H1 (cell line): ENCODE results near the gene CDHR2. TPM values are rescaled to one million over a fixed set of nuclear protein-coding genes. Genes with fewer than 3 reads are reported as not detected.
A peak's percentile ranks its signal among the peaks of the same experiment; 100 is the strongest.

Experiments
- CTCF ChIA-PET: fragments of 300-600 bp; sonication (Branson Sonifier 250); formaldehyde crosslinking; loops from one replicate; lab custom pipeline; 2021; ENCODE audit not compliant: partially characterized antibody; lab: Charles Lee
- POLR2A ChIA-PET: fragments of 300-600 bp; sonication (Branson Sonifier 250); formaldehyde crosslinking; loops from one replicate; lab custom pipeline; 2021; ENCODE audit warnings: inconsistent platforms; ENCODE audit not compliant: partially characterized antibody; lab: Charles Lee
- DNase-seq, 2 experiments: peaks; one replicate each; pipeline versions ENCODE4 v3.0.0 to v3.0.0-alpha.2; 2010 to 2022; ENCODE audit warnings: low spot score in 2 of 2, low read depth in 1 of 2, mixed read lengths in 1 of 2
- FAIRE-seq: peaks from 2 replicates; lab custom pipeline; 2011; peaks lifted over from hg19 to GRCh38; lab: Jason Lieb, UNC
- H2AFZ ChIP-seq: 2 replicates; pipeline ENCODE4 v1.8.1; 2012; ENCODE audit warnings: low read length, inconsistent platforms
- H2AK5ac ChIP-seq: 2 replicates; pipeline ENCODE4 v1.6.1; 2013; ENCODE audit warnings: low read depth, low read length
- H2BK120ac ChIP-seq: replicated peaks from 2 replicates; pipeline ENCODE3; 2013; ENCODE audit warnings: low read depth, low read length, inconsistent platforms
- H2BK12ac ChIP-seq: 2 replicates; pipeline ENCODE4 v1.6.1; 2013; ENCODE audit warnings: low read depth, low read length
- H2BK15ac ChIP-seq: 2 replicates; pipeline ENCODE4 v1.6.1; 2013; ENCODE audit warnings: low read length
- H2BK20ac ChIP-seq: 2 replicates; pipeline ENCODE4 v1.6.1; 2013; ENCODE audit warnings: low read length
- H2BK5ac ChIP-seq: 2 replicates; pipeline ENCODE4 v1.6.1; 2013; ENCODE audit warnings: low read depth, low read length
- H3K14ac ChIP-seq: 2 replicates; pipeline ENCODE4 v1.6.1; 2013; ENCODE audit warnings: inconsistent platforms; ENCODE audit not compliant: insufficient read length
- H3K18ac ChIP-seq: 2 replicates; pipeline ENCODE4 v1.6.1; 2013; ENCODE audit warnings: low read length; ENCODE audit errors: extremely low read depth
- H3K23ac ChIP-seq: 2 replicates; pipeline ENCODE4 v1.6.1; 2013; ENCODE audit warnings: inconsistent platforms; ENCODE audit not compliant: insufficient read length
- H3K23me2 ChIP-seq: 2 replicates; pipeline ENCODE4 v1.6.1; 2013; ENCODE audit warnings: low read depth, low read length
- H3K27ac ChIP-seq: 2 replicates; pipeline ENCODE4 v1.6.1; 2011; ENCODE audit warnings: low read depth, low read length, inconsistent platforms
- H3K27me3 ChIP-seq, 4 experiments: replicated peaks in 1 of 4; 1 replicate in 1 of 4; 2 replicates in 3 of 4; pipeline versions ENCODE4 v1.6.1 to v1.8.1; 2011 to 2013; ENCODE audit warnings: low read length in 3 of 4, mild to moderate bottlenecking in 3 of 4, inconsistent platforms in 2 of 4, mixed read lengths in 2 of 4, moderate library complexity in 1 of 4; ENCODE audit not compliant: control insufficient read depth in 3 of 4, insufficient read depth in 3 of 4; ENCODE audit errors: extremely low read depth in 1 of 4
- H3K36me3 ChIP-seq, 4 experiments: 2 replicates each; pipeline versions ENCODE4 v1.6.1 to v1.8.1; 2011 to 2013; ENCODE audit warnings: mild to moderate bottlenecking in 4 of 4, low read length in 3 of 4, moderate library complexity in 2 of 4, control low read depth in 1 of 4, inconsistent platforms in 1 of 4; ENCODE audit not compliant: insufficient read depth in 4 of 4, control insufficient read depth in 2 of 4
- H3K4ac ChIP-seq: replicated peaks from 2 replicates; pipeline ENCODE3; 2013; ENCODE audit warnings: low read length, low read depth, mixed read lengths, inconsistent platforms; ENCODE audit not compliant: insufficient read length
- H3K4me1 ChIP-seq, 4 experiments: replicated peaks in 1 of 4; 1 replicate in 1 of 4; 2 replicates in 3 of 4; pipeline versions ENCODE4 v1.6.1 to v1.8.1; 2011 to 2013; ENCODE audit warnings: low read length in 3 of 4, inconsistent platforms in 2 of 4, mixed read lengths in 1 of 4; ENCODE audit not compliant: insufficient read depth in 4 of 4, control insufficient read depth in 3 of 4
- H3K4me2 ChIP-seq, 2 experiments: 2 replicates each; pipeline versions ENCODE4 v1.6.1 to v1.8.1; 2011 to 2013; ENCODE audit warnings: low read depth in 2 of 2, low read length in 2 of 2, control low read depth in 1 of 2, inconsistent platforms in 1 of 2, mild to moderate bottlenecking in 1 of 2; ENCODE audit not compliant: insufficient read depth in 1 of 2
- H3K4me3 ChIP-seq, 4 experiments: fragments of 200-600, 300-600 bp in 1 of 4; sonication (generic), shearing (Covaris generic), sonication (Bioruptor Twin) in 1 of 4; 2 replicates each; pipeline versions ENCODE4 v1.5.1 to v1.8.1; 2011 to 2016; ENCODE audit warnings: low read length in 4 of 4, low read depth in 3 of 4, control low read depth in 2 of 4, inconsistent platforms in 2 of 4, mild to moderate bottlenecking in 2 of 4, mixed read lengths in 1 of 4, moderate library complexity in 1 of 4; ENCODE audit not compliant: insufficient read depth in 2 of 4; ENCODE audit errors: extremely low read depth in 1 of 4
- H3K56ac ChIP-seq: replicated peaks from 2 replicates; pipeline ENCODE3; 2013; ENCODE audit warnings: low read depth, mild to moderate bottlenecking, mixed read lengths, low read length, inconsistent platforms; ENCODE audit not compliant: insufficient read length
- H3K79me1 ChIP-seq: 2 replicates; pipeline ENCODE4 v1.6.1; 2013; ENCODE audit warnings: low read depth, low read length, control low read depth
- H3K79me2 ChIP-seq, 2 experiments: 2 replicates each; pipeline versions ENCODE4 v1.6.1 to v1.8.1; 2012 to 2013; ENCODE audit warnings: low read length in 2 of 2, mild to moderate bottlenecking in 2 of 2, inconsistent platforms in 1 of 2; ENCODE audit not compliant: insufficient read depth in 2 of 2, control insufficient read depth in 1 of 2
- H3K9ac ChIP-seq, 4 experiments: replicated peaks in 1 of 4; 1 replicate in 1 of 4; 2 replicates in 3 of 4; pipeline versions ENCODE4 v1.6.1 to v1.8.1; 2011 to 2013; ENCODE audit warnings: low read depth in 3 of 4, low read length in 3 of 4, control low read depth in 2 of 4, mild to moderate bottlenecking in 2 of 4, moderate library complexity in 2 of 4, inconsistent platforms in 1 of 4; ENCODE audit errors: extremely low read depth in 1 of 4
- H3K9me3 ChIP-seq, 2 experiments: 2 replicates each; pipeline versions ENCODE4 v1.6.1 to v1.8.1; 2012 to 2013; ENCODE audit warnings: mild to moderate bottlenecking in 2 of 2, moderate library complexity in 2 of 2, control low read depth in 1 of 2, inconsistent platforms in 1 of 2, low read depth in 1 of 2, low read length in 1 of 2, mixed read lengths in 1 of 2; ENCODE audit not compliant: insufficient read depth in 2 of 2
- H4K20me1 ChIP-seq, 2 experiments: replicated peaks in 1 of 2; 2 replicates each; pipeline versions ENCODE3 to v1.8.1; 2011 to 2013; ENCODE audit warnings: inconsistent platforms in 2 of 2, low read length in 2 of 2, mild to moderate bottlenecking in 1 of 2; ENCODE audit not compliant: insufficient read depth in 2 of 2, control insufficient read depth in 1 of 2
- H4K5ac ChIP-seq: 2 replicates; pipeline ENCODE4 v1.6.1; 2013; ENCODE audit warnings: low read length, low read depth, mixed read lengths, inconsistent platforms; ENCODE audit not compliant: insufficient read length
- H4K8ac ChIP-seq: 2 replicates; pipeline ENCODE4 v1.8.0; 2013; ENCODE audit warnings: mild to moderate bottlenecking, moderate library complexity, low read length, inconsistent platforms; ENCODE audit not compliant: insufficient read depth; ENCODE audit errors: extremely low read depth
- H4K91ac ChIP-seq: replicated peaks from 2 replicates; pipeline ENCODE3; 2013; ENCODE audit warnings: low read length, mixed read lengths, inconsistent platforms; ENCODE audit not compliant: insufficient read length
- KDM5A ChIP-seq: fragments of 200-600 bp; IDR thresholded peaks from 2 replicates; pipeline ENCODE4 v1.7.1; 2012; ENCODE audit warnings: mild to moderate bottlenecking, low read length, inconsistent platforms, mixed read lengths
- MAFK ChIP-seq: IDR thresholded peaks from 2 replicates; pipeline ENCODE4 v1.6.1; 2012; ENCODE audit warnings: low read depth, mild to moderate bottlenecking, improper control_type of control experiment, low read length
- YY1 ChIP-seq: IDR thresholded peaks from 2 replicates; pipeline ENCODE4 v1.6.1; 2011; ENCODE audit warnings: low read depth, mild to moderate bottlenecking, low read length
- WGBS, 2 experiments: shearing (Covaris generic) in 1 of 2; methylation state at CpG; one replicate each; pipeline versions ENCODE4 v1.1.6 to v1.1.7; 2013 to 2015; ENCODE audit warnings: low lambda C conversion rate in 2 of 2, mixed read lengths in 2 of 2, inconsistent platforms in 1 of 2, low coverage in 1 of 2, missing lambda C conversion rate in 1 of 2; ENCODE audit not compliant: insufficient replicate concordance in 2 of 2, insufficient coverage in 1 of 2, insufficient read length in 1 of 2; ENCODE audit errors: extremely low coverage in 1 of 2, missing lambda C conversion rate in 1 of 2; 5-methylcytosine and 5-hydroxymethylcytosine counted together
- polyA plus RNA-seq, 7 experiments: library from polyadenylated mRNA; depleted of rRNA in 3 of 7; stranded (reverse) in 5 of 7; unstranded in 2 of 7; fragments of >200 nt in 5 of 7; fragments of 200-250 nt in 2 of 7; gene quantifications; 1 replicate in 5 of 7; 2 replicates in 1 of 7; 4 replicates in 1 of 7; pipeline versions ENCODE4 v1.2.1 to v1.2.3, GENCODE V29; 2011 to 2013; ENCODE audit warnings: missing spikeins in 2 of 7, mixed read lengths in 2 of 7
- total RNA-seq: library from RNA; stranded (reverse); fragmentation: NEBNext Ultra II Directional; extraction: Animal tissue kit (Norgen Biotek cat#: 25700); gene quantifications from 2 replicates; pipeline ENCODE4 v1.2.1, GENCODE V29; 2021
- TF ChIP-seq, protein P1 (sequence below), 3 experiments: IDR thresholded peaks; 1 replicate in 2 of 3; 2 replicates in 1 of 3; pipeline versions ENCODE4 v1.5.1 to v1.6.1; 2011; ENCODE audit warnings: low read length in 3 of 3, mild to moderate bottlenecking in 3 of 3, inconsistent platforms in 2 of 3, low read depth in 1 of 3, moderate library complexity in 1 of 3; ENCODE audit not compliant: insufficient read depth in 1 of 3; ENCODE audit errors: control extremely low read depth in 1 of 3

Gene CDHR2
- total and polyA plus RNA-seq, 2 of the 8 experiments (the other 6 are each of a cell fraction or from before 2014, with no cell fraction given) = 0.02 to 0.43 TPM

DNA sequence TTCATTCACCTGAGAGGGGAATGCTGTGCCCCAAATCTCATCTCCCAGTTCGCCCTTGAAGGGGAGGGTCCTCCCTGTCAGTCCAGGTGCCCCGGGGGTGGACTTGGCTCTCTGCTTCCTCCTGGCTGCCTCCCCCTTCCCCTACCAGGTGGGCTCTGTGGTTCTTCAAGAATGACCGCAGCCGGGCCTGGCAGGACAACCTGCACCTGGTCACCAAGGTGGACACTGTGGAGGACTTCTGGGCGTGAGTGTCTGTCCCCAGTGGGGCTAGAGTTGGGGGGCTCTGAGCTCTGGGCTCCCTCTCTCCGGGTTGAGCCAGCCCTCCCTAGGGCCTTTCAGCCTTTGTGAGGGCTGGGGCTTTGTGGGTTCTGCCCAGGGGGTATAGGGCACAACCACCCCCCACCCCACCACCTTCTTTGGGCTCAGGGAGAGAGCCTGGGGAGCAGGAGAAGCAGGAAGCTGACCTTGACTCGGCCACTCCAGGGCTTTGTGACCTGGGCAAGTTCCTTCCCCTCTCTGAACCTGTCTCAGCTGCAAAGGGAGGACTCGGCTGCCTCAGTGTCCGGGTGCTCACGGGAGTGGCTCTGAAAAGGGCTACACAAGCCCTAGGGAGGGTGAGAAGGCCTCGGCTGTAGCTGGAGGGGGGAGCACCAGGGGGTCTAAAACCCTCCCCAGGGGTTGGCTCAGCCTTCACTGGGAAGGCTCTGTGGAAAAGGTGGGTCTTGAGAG lies 94.5 kb downstream of the CDHR2 start:
- Histone ChIP-seq H3K27me3 (no peaks in the 10 kb centered on the region; a peak in 1 of 7 replicates), H3K18ac (no peak overlapping the region; the same call in 1 of the 2 replicates), H4K8ac (peak overlapping the region; percentile 28; the same call in 1 of the 2 replicates), H4K91ac (peak overlapping the region; percentile 84), H2BK20ac (no peak overlapping the region), H3K9ac (no peak overlapping the region), H2BK15ac (no peak overlapping the region), H4K5ac (no peak overlapping the region), H3K9me3 (no peaks in the 10 kb centered on the region), H2BK120ac (no peak overlapping the region), H3K27ac (no peak overlapping the region), H4K20me1 (peaks cover 2 to 3% of the 10 kb centered on the region in 2 experiments), H3K4ac (no peak overlapping the region), H2AK5ac (no peak overlapping the region), H3K4me2 (peak overlapping the region; percentile 18 to 45; a peak in 2 of 4 replicates), H2BK5ac (0 out of 2 replicates have a peak overlapping the region, but pooled peaks have one; percentile 24), H2BK12ac (no peak overlapping the region), H3K79me2 (peaks cover 0 to 4% of the 10 kb centered on the region in 2 experiments; a peak in 1 of 4 replicates), H3K79me1 (peaks cover 6% of the 10 kb centered on the region; the same call in 1 of the 2 replicates), H3K4me3 (no peak overlapping the region), H3K23ac (no peak overlapping the region), H3K4me1 (peaks cover 0 to 33% (median 23%) of the 10 kb centered on the region in 4 experiments; a peak in 6 of 7 replicates), H3K14ac (no peak overlapping the region), H3K36me3 (no peaks in the 10 kb centered on the region), H2AFZ (no peak overlapping the region), H3K23me2 (peaks cover 7% of the 10 kb centered on the region; the same call in 1 of the 2 replicates), H3K56ac (no peak overlapping the region)
- ChIA-PET CTCF (interaction anchor here (0.9 to 4.4 kb wide), 4 partner anchors 13 to 70 kb away, joined by 4 to 14 read pairs (median 4); partner anchors contain the start of genes EIF4E1B and SNCB), POLR2A (interaction anchor here (0.7 to 1.3 kb wide), 4 partner anchors 8 to 105 kb away, joined by 3 to 4 read pairs (median 3); no protein-coding TSS in a partner anchor)
- no peak for DNase-seq
- TF ChIP-seq KDM5A (no peak), YY1 (no peak), MAFK (no peak)
- TF ChIP-seq, protein P1, sequence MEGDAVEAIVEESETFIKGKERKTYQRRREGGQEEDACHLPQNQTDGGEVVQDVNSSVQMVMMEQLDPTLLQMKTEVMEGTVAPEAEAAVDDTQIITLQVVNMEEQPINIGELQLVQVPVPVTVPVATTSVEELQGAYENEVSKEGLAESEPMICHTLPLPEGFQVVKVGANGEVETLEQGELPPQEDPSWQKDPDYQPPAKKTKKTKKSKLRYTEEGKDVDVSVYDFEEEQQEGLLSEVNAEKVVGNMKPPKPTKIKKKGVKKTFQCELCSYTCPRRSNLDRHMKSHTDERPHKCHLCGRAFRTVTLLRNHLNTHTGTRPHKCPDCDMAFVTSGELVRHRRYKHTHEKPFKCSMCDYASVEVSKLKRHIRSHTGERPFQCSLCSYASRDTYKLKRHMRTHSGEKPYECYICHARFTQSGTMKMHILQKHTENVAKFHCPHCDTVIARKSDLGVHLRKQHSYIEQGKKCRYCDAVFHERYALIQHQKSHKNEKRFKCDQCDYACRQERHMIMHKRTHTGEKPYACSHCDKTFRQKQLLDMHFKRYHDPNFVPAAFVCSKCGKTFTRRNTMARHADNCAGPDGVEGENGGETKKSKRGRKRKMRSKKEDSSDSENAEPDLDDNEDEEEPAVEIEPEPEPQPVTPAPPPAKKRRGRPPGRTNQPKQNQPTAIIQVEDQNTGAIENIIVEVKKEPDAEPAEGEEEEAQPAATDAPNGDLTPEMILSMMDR (IDR thresholded peaks at IDR 0.05; ENCODE audit: control extremely low read depth in 1 of 3, insufficient read depth in 1 of 3, low read depth in 1 of 3, low read length in 3 of 3) = no peak
- 90% methylated on average over 9 of the region's 11 CpGs; no CpG with 5 or more reads in 1 of the 2 experiments for WGBS, 2 experiments
- no peak for FAIRE-seq
